Measurements from ENCODE around the gene CDK19. TPM values are rescaled to one million over a fixed set of nuclear protein-coding genes. Genes with fewer than 3 reads are reported as not detected.
"Not testable (repeated sequence)": the region's sequence is repeated elsewhere in the genome, so short reads cannot be mapped to it uniquely, and the experiment has no call there.

CDK19 gene
- total and polyA plus RNA-seq, 2 experiments from 2014 or later = 7.7 to 10.1 TPM

- TF ChIP-seq ZNF462 (CRISPR knock-in tag; IDR thresholded peaks at IDR 0.05) (no peak), JUNB (IDR thresholded peaks at IDR 0.05; ENCODE audit: unreplicated experiment) (no peak)
These were observed 26.0 kb upstream of the CDK19 start (continued) for GRCh38 chr6:110841266-110841665.

- not testable (repeated sequence) for H3K27me3 Mint-ChIP-seq (ENCODE audit: insufficient read depth, low read depth, poor library complexity); ATAC-seq; H3K27me3 ChIP-seq (ENCODE audit: insufficient read depth); H2AFZ ChIP-seq; H3K4me3 ChIP-seq; H3K4me1 ChIP-seq (ENCODE audit: insufficient read depth); H3K79me2 ChIP-seq (replicated peaks; ENCODE audit: insufficient read depth); H3K27ac ChIP-seq (ENCODE audit: low read depth); H3K36me3 ChIP-seq (ENCODE audit: insufficient read depth); H3F3A ChIP-seq (replicated peaks; ENCODE audit: low read depth); H3K9me2 ChIP-seq (ENCODE audit: insufficient read depth); H3K9me3 Mint-ChIP-seq; H3K4me1 Mint-ChIP-seq; H3K4me3 Mint-ChIP-seq; H3K36me3 Mint-ChIP-seq (ENCODE audit: low read depth); H3K4me2 ChIP-seq; H4K20me1 ChIP-seq (replicated peaks; ENCODE audit: insufficient read depth); DNase-seq (ENCODE audit: low spot score); H3K27ac Mint-ChIP-seq
These were observed 20.5 kb upstream of the CDK19 start for GRCh38 chr6:110835751-110836150.

- DNase-seq (ENCODE audit: low spot score) (no peak), ATAC-seq (no peak)
- no peak overlapping the region for H3K4me2 ChIP-seq
- peaks cover 2% of the 10 kb centered on the region for H3K27me3 Mint-ChIP-seq (ENCODE audit: insufficient read depth, low read depth, poor library complexity)
- H3K36me3 Mint-ChIP-seq (ENCODE audit: low read depth) = no peaks in the 10 kb centered on the region
- no peak overlapping the region for H3K27ac Mint-ChIP-seq
- no peaks in the 10 kb centered on the region for H3K4me1 ChIP-seq (ENCODE audit: insufficient read depth)
- no peak overlapping the region for H3K4me3 Mint-ChIP-seq
- H3K79me2 ChIP-seq (replicated peaks; ENCODE audit: insufficient read depth) = no peaks in the 10 kb centered on the region
- H3K27me3 ChIP-seq (ENCODE audit: insufficient read depth) = no peaks in the 10 kb centered on the region
- no peaks in the 10 kb centered on the region for H4K20me1 ChIP-seq (replicated peaks; ENCODE audit: insufficient read depth)
- H3K9me3 Mint-ChIP-seq = no peaks in the 10 kb centered on the region
- H2AFZ ChIP-seq = no peak overlapping the region
- no peaks in the 10 kb centered on the region for H3K36me3 ChIP-seq (ENCODE audit: insufficient read depth)
- no peak overlapping the region for H3K4me3 ChIP-seq
- no peaks in the 10 kb centered on the region for H3F3A ChIP-seq (replicated peaks; ENCODE audit: low read depth)
- H3K9me2 ChIP-seq (ENCODE audit: insufficient read depth) = no peaks in the 10 kb centered on the region
- no peaks in the 10 kb centered on the region for H3K4me1 Mint-ChIP-seq
- H3K27ac ChIP-seq (ENCODE audit: low read depth) = no peak overlapping the region
- TF ChIP-seq POLR2AphosphoS5 (IDR thresholded peaks at IDR 0.05; ENCODE audit: low read depth) = no peak
- no peak for TF ChIP-seq CTCF (conservative IDR thresholded peaks at IDR 0.05; ENCODE audit: low read depth in 2 of 2)
- no peak for TF ChIP-seq EZH2phosphoT487 (IDR thresholded peaks at IDR 0.05; ENCODE audit: unreplicated experiment)
- no peak for TF ChIP-seq EZH2 (IDR thresholded peaks at IDR 0.05; ENCODE audit: low read depth, unreplicated experiment)
- TF ChIP-seq ZNF331 (CRISPR knock-in tag; IDR thresholded peaks at IDR 0.05; ENCODE audit: low read depth) = no peak
These were observed 18.6 kb upstream of the CDK19 start for GRCh38 chr6:110833831-110834230.
